Epithelial cell of proximal tubule (primary cell): Measurements from ENCODE around the gene CARMIL1. TPM values are rescaled to one million over a fixed set of nuclear protein-coding genes. Genes with fewer than 3 reads are reported as not detected.
A peak's percentile ranks its signal among the peaks of the same experiment; 100 is the strongest.

Experiments used
- DNase-seq: peaks from one replicate; pipeline ENCODE4 v3.0.0-alpha.2; 2011; ENCODE audit warnings: low read depth
- H3K4me3 ChIP-seq: 2 replicates; pipeline ENCODE4 v1.5.1; 2011; ENCODE audit warnings: low read depth, mild to moderate bottlenecking, low read length
- total RNA-seq: library from RNA; depleted of rRNA; stranded (reverse); fragments of >200 nt; gene quantifications from 2 replicates; pipeline ENCODE4 v1.2.3, GENCODE V29; 2015
- TF ChIP-seq, protein P1 (sequence below): conservative IDR thresholded peaks from 2 replicates; pipeline ENCODE4 v1.5.1; 2012; ENCODE audit warnings: low read depth, mild to moderate bottlenecking, low read length

Gene CARMIL1
- total RNA-seq, 1 donor from 2014 or later: 27.7 TPM

- TF ChIP-seq, protein P1, sequence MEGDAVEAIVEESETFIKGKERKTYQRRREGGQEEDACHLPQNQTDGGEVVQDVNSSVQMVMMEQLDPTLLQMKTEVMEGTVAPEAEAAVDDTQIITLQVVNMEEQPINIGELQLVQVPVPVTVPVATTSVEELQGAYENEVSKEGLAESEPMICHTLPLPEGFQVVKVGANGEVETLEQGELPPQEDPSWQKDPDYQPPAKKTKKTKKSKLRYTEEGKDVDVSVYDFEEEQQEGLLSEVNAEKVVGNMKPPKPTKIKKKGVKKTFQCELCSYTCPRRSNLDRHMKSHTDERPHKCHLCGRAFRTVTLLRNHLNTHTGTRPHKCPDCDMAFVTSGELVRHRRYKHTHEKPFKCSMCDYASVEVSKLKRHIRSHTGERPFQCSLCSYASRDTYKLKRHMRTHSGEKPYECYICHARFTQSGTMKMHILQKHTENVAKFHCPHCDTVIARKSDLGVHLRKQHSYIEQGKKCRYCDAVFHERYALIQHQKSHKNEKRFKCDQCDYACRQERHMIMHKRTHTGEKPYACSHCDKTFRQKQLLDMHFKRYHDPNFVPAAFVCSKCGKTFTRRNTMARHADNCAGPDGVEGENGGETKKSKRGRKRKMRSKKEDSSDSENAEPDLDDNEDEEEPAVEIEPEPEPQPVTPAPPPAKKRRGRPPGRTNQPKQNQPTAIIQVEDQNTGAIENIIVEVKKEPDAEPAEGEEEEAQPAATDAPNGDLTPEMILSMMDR: no peak
- no peak for DNase-seq
- no peak overlapping the region for H3K4me3 ChIP-seq
Observed at GRCh38 chr6:25387911-25388310, 108.7 kb downstream of the CARMIL1 start.

DNA sequence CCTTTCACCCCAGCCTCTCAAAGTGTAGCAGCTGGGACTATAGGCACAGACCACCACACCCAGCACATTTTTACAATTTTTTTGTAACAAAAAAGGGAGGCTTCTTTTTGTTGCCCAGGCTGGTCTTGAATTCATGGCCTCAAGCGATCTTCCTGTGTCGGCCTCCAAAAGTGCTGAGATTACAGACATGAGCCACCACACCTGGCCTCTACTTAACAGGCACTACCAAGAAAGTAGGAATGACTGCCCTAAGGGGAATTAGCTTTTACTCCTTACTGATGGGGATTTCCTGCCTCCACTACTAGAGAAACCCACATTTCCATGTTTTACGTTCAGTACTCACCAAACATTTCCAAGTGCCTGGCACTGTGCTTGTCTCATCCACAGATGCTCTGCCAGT, 109.6 kb downstream of the CARMIL1 start:
- H3K4me3 ChIP-seq: no peak overlapping the region
- TF ChIP-seq, protein P1: no peak
- no peak for DNase-seq

- TF ChIP-seq, protein P1: no peak
- H3K4me3 ChIP-seq: no peak overlapping the region
- peak; percentile 57 for DNase-seq
Observed at GRCh38 chr6:25389471-25389870, 110.3 kb downstream of the CARMIL1 start.

- TF ChIP-seq, protein P1: no peak
- no peak overlapping the region for H3K4me3 ChIP-seq
- no peak for DNase-seq
Observed at GRCh38 chr6:25392372-25392771, 113.2 kb downstream of the CARMIL1 start.

- DNase-seq: no peak
- H3K4me3 ChIP-seq: no peak overlapping the region
- TF ChIP-seq, protein P1: no peak
Observed at GRCh38 chr6:25395731-25396130, 116.6 kb downstream of the CARMIL1 start.

DNA sequence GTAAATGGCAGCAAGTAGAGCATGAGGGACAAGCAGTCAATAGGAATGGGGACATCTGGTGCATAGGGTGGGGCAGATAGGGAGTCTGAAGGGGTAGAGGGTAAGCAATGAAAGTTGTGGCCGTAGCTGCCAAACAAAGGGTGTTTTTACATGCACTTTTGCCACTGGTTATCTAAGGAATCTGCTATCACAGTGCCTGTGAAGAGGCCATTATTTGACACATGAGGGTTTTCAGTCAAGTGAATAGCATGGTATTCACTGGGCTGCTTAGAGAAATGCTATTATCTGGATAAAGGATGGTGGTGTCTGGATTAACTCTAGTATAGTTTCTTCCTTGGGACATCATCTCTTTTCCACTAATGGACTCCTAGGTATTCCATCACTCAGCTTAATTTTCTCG, 118.2 kb downstream of the CARMIL1 start:
- H3K4me3 ChIP-seq: no peak overlapping the region
- TF ChIP-seq, protein P1: no peak
- no peak for DNase-seq

- no peak overlapping the region for H3K4me3 ChIP-seq
- TF ChIP-seq, protein P1: no peak
- DNase-seq: no peak
Observed at GRCh38 chr6:25399885-25400284, 120.7 kb downstream of the CARMIL1 start.
